NCI-H2196 treated with DMSO at 0.1 percent for 48 hours (cell line): Measurements from ENCODE around the gene YPEL4.

Experiments
- DNase-seq: peaks from one replicate; lab custom pipeline; 2025; ENCODE audit not compliant: unreplicated experiment; lab: John Stamatoyannopoulos, UW

Gene YPEL4

GRCh38 chr11:57634311-57634710, 15.4 kb downstream of the YPEL4 start:
- DNase-seq = no peak

- no peak for DNase-seq
These were observed 16.2 kb downstream of the YPEL4 start for GRCh38 chr11:57633394-57634070.

- no peak for DNase-seq
These were observed 17.6 kb downstream of the YPEL4 start for GRCh38 chr11:57632116-57632515.

- DNase-seq = no peak
These were observed 19.5 kb downstream of the YPEL4 start for GRCh38 chr11:57630171-57630570.

- DNase-seq = no peak
These were observed 22.8 kb downstream of the YPEL4 start for GRCh38 chr11:57626895-57627294.

- DNase-seq = no peak
These were observed 24.8 kb downstream of the YPEL4 start for GRCh38 chr11:57624864-57625263.

GRCh38 chr11:57622263-57622662, 27.4 kb downstream of the YPEL4 start:
- DNase-seq = no peak

- DNase-seq = no peak
These were observed 29.2 kb downstream of the YPEL4 start for GRCh38 chr11:57620467-57620866.

GRCh38 chr11:57619331-57619730, 30.4 kb downstream of the YPEL4 start:
- DNase-seq = no peak

- DNase-seq = no peak
These were observed 31.3 kb downstream of the YPEL4 start for GRCh38 chr11:57618438-57618837.

- no peak for DNase-seq
These were observed 33.1 kb downstream of the YPEL4 start for GRCh38 chr11:57616595-57616994.

GRCh38 chr11:57615308-57615707, 34.4 kb downstream of the YPEL4 start:
- no peak for DNase-seq

GRCh38 chr11:57614234-57614772, 35.4 kb downstream of the YPEL4 start:
- DNase-seq = no peak

- DNase-seq = no peak
These were observed 39.5 kb downstream of the YPEL4 start for GRCh38 chr11:57610170-57610569.

GRCh38 chr11:57605028-57605420, 44.7 kb downstream of the YPEL4 start:
- DNase-seq = no peak

GRCh38 chr11:57604296-57605027, 45.2 kb downstream of the YPEL4 start:
- no peak for DNase-seq

- DNase-seq = no peak
These were observed 48.4 kb downstream of the YPEL4 start for GRCh38 chr11:57601297-57601696.

GRCh38 chr11:57599381-57599780, 50.3 kb downstream of the YPEL4 start:
- no peak for DNase-seq

- DNase-seq = no peak
These were observed 50.9 kb downstream of the YPEL4 start for GRCh38 chr11:57598831-57599155.

GRCh38 chr11:57597916-57598830, 51.5 kb downstream of the YPEL4 start:
- DNase-seq = no peak

- no peak for DNase-seq
These were observed 52.2 kb downstream of the YPEL4 start, which contains the start of gene SERPING1 for GRCh38 chr11:57597461-57597915. Gene SERPING1, plus strand, starts transcription at chr11:57597685. Its CDS starts 586 bp downstream, at chr11:57598271.
